Measurements from ENCODE around the gene ST8SIA5.

GRCh38 chr18:46756025-46756558 lies 761 bp downstream of the ST8SIA5 start:
- TF ChIP-seq EGR1 (IDR thresholded peaks at IDR 0.05; ENCODE audit: low read depth) (no peak), REST (IDR thresholded peaks at IDR 0.05; ENCODE audit: low read depth) (no peak), POLR2AphosphoS5 (IDR thresholded peaks at IDR 0.05; ENCODE audit: low read depth, low read length) (no peak), SRF (IDR thresholded peaks at IDR 0.05; ENCODE audit: low read depth) (no peak), POLR2A (IDR thresholded peaks at IDR 0.05; ENCODE audit: borderline replicate concordance, extremely low read depth, insufficient read depth, insufficient read length) (no peak)
- TF ChIP-seq, protein P1, sequence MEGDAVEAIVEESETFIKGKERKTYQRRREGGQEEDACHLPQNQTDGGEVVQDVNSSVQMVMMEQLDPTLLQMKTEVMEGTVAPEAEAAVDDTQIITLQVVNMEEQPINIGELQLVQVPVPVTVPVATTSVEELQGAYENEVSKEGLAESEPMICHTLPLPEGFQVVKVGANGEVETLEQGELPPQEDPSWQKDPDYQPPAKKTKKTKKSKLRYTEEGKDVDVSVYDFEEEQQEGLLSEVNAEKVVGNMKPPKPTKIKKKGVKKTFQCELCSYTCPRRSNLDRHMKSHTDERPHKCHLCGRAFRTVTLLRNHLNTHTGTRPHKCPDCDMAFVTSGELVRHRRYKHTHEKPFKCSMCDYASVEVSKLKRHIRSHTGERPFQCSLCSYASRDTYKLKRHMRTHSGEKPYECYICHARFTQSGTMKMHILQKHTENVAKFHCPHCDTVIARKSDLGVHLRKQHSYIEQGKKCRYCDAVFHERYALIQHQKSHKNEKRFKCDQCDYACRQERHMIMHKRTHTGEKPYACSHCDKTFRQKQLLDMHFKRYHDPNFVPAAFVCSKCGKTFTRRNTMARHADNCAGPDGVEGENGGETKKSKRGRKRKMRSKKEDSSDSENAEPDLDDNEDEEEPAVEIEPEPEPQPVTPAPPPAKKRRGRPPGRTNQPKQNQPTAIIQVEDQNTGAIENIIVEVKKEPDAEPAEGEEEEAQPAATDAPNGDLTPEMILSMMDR (IDR thresholded peaks at IDR 0.05 in 2 of 3, conservative IDR thresholded peaks at IDR 0.05 in 1 of 3; ENCODE audit: borderline replicate concordance in 1 of 3, insufficient read depth in 1 of 3, low read depth in 2 of 3, low read length in 2 of 3), result no peak
- TF ChIP-seq, protein P2, sequence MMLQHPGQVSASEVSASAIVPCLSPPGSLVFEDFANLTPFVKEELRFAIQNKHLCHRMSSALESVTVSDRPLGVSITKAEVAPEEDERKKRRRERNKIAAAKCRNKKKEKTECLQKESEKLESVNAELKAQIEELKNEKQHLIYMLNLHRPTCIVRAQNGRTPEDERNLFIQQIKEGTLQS (IDR thresholded peaks at IDR 0.05), result no peak

Measured in HCT116 (cell line).